ENCODE results near the gene THBS2. TPM values are rescaled to one million over a fixed set of nuclear protein-coding genes. Genes with fewer than 3 reads are reported as not detected.
A peak's percentile ranks its signal among the peaks of the same experiment; 100 is the strongest.

Gene THBS2
- total RNA-seq, 1 donor from 2014 or later: 0.13 TPM

DNA sequence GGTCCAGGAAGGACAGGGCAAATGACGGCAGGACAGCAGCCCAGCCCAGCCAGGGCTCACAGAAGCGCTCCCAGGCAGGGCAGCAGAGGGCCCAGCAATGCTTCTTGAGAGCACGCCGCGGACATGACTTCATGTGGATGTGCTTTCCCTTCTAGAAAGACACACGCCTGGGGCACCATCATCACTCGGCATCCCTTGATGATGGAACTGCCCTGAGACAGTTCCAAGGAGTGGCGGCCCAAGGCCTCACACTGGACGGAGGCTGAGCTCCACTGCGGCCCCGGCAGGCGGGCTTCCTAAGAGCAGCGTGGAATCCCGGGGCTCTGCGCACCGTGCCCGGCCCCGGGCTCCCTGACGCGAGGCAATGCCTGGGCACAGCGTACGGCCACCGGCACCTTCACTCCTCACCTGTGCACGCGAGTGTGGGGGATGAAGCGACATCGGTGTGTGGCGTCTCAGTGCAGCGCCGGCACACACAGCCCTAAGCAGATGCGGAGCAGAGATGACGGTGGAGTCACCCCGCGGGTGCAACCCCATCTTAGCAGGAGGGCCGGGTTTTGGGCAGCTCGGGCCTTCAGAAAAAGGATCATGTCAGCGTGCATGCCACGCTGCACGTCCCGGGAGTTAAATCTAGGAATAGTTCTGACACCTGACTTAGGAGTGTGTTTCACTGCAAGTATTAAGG lies 86.6 kb downstream of the THBS2 start:
- Mint-ChIP-seq H3K27ac (peak overlapping the region; percentile 1), H3K27me3 (ENCODE audit: insufficient read depth, low read depth) (peaks cover 10% of the 10 kb centered on the region), H3K4me1 (peaks cover 5% of the 10 kb centered on the region), H3K9me3 (peaks cover 2% of the 10 kb centered on the region), H3K4me3 (no peak overlapping the region), H3K36me3 (no peaks in the 10 kb centered on the region)
- no peak overlapping the region for H3K4me2 ChIP-seq
- H3K4me3 ChIP-seq: no peak overlapping the region
- H3K36me3 ChIP-seq: no peaks in the 10 kb centered on the region
- DNase-seq (ENCODE audit: low spot score): no peak
- TF ChIP-seq CTCF (IDR thresholded peaks at IDR 0.05): no peak
- TF ChIP-seq EZH2 (IDR thresholded peaks at IDR 0.05): no peak
- no peak for TF ChIP-seq EZH2phosphoT487 (IDR thresholded peaks at IDR 0.05)
- no peaks in the 10 kb centered on the region for H3K9me3 ChIP-seq (ENCODE audit: low read depth)
- H3K9ac ChIP-seq: no peak overlapping the region
- no peak overlapping the region for H3K27ac ChIP-seq
- no peaks in the 10 kb centered on the region for H4K20me1 ChIP-seq (ENCODE audit: low read depth)
- no peaks in the 10 kb centered on the region for H3K27me3 ChIP-seq
- no peak overlapping the region for H2AFZ ChIP-seq (replicated peaks)
- no peaks in the 10 kb centered on the region for H3K79me2 ChIP-seq (ENCODE audit: low read depth)
- no peaks in the 10 kb centered on the region for H3F3A ChIP-seq (ENCODE audit: low read depth)
- H3K4me1 ChIP-seq: no peaks in the 10 kb centered on the region
